BLaER1 treated with 17β-estradiol and CSF1 and Interleukin-3, amounts not matched to agents 10 nM and 100 nM (cell line): ENCODE data around the gene IFNL1.

Experiments
- H3K27ac ChIP-seq, 11 experiments: shearing (Covaris generic); formaldehyde crosslinking; 2 replicates each; pipeline ENCODE4 v1.8.1; 2022
- H3K27me3 ChIP-seq, 11 experiments: shearing (Covaris generic); formaldehyde crosslinking; 2 replicates each; pipeline ENCODE4 v1.8.1; 2022
- H3K36me3 ChIP-seq, 11 experiments: shearing (Covaris generic); formaldehyde crosslinking; 2 replicates each; pipeline ENCODE4 v1.8.1; 2022
- H3K4me1 ChIP-seq, 10 experiments: shearing (Covaris generic); formaldehyde crosslinking; 2 replicates each; pipeline ENCODE4 v1.8.1; 2022
- H3K4me2 ChIP-seq, 11 experiments: shearing (Covaris generic); formaldehyde crosslinking; 2 replicates each; pipeline ENCODE4 v1.8.1; 2022
- H3K4me3 ChIP-seq, 10 experiments: shearing (Covaris generic); formaldehyde crosslinking; 2 replicates each; pipeline ENCODE4 v1.8.1; 2022
- H3K9ac ChIP-seq, 11 experiments: shearing (Covaris generic); formaldehyde crosslinking; 2 replicates each; pipeline ENCODE4 v1.8.1; 2022
- H3K9me3 ChIP-seq, 11 experiments: shearing (Covaris generic); formaldehyde crosslinking; replicated peaks in 1 of 11; 2 replicates each; pipeline ENCODE4 v1.8.1; 2022
- H4K20me1 ChIP-seq, 11 experiments: shearing (Covaris generic); formaldehyde crosslinking; 2 replicates each; pipeline ENCODE4 v1.8.1; 2022
- Cebpa-rat ChIP-seq, 11 experiments: shearing (Covaris generic); IDR thresholded peaks; 2 replicates each; pipeline ENCODE4 v1.8.1; 2022

The IFNL1 gene

DNA sequence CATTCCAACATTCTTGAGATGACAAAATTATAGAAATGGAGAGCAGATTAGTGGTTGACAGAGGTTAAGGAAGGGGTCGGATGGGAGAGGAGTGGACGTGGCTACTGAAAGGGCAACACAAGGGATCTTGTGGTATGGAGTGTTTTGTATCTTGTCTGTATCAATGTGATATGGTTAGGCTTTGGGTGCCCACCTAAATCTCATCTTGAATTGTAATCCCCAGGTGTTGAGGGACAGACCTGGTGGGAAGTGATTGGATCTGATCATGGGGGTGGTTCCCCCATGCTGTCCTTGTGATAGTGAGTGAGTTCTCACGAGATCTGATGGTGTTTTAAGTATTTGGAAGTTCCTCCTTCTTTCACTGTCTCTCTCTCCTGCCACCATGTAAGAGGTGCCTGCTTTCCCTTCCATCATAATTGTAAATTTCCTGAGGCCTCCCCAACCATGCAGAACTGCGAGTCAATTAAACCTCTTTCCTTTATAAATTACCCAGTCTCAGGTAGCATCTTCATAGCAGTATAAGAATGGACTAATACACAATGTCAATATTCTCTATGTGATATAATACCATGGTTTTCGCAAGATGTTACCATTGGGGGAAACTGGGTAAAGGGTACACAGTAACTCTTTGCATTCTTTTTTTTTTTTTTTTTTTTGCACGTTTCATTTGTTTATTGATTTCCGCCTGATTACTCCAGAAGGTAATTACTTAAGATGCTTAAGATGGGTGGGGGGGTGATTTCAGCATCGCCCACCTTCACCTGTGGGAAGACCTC is 42.6 kb upstream of the IFNL1 start:
- no peaks in the 10 kb centered on the region for H4K20me1 ChIP-seq
- no peaks in the 10 kb centered on the region for H3K27me3 ChIP-seq
- H3K4me2 ChIP-seq, result peak overlapping the region in 6 of 11 experiments; percentile 49 to 75 (median 61); a peak in 13 of 22 replicates
- H3K36me3 ChIP-seq, result no peaks in the 10 kb centered on the region
- H3K27ac ChIP-seq, result no peak overlapping the region
- no peak for TF ChIP-seq Cebpa-rat (IDR thresholded peaks at IDR 0.05)
- peaks cover 0 to 75% (median 29%) of the 10 kb centered on the region in 10 experiments; a peak in 16 of 20 replicates for H3K4me1 ChIP-seq
- H3K9me3 ChIP-seq, result peaks cover 3 to 31% (median 21%) of the 10 kb centered on the region in 11 experiments; a peak in 19 of 22 replicates
- no peak overlapping the region for H3K9ac ChIP-seq
- H3K4me3 ChIP-seq, result no peak overlapping the region

DNA sequence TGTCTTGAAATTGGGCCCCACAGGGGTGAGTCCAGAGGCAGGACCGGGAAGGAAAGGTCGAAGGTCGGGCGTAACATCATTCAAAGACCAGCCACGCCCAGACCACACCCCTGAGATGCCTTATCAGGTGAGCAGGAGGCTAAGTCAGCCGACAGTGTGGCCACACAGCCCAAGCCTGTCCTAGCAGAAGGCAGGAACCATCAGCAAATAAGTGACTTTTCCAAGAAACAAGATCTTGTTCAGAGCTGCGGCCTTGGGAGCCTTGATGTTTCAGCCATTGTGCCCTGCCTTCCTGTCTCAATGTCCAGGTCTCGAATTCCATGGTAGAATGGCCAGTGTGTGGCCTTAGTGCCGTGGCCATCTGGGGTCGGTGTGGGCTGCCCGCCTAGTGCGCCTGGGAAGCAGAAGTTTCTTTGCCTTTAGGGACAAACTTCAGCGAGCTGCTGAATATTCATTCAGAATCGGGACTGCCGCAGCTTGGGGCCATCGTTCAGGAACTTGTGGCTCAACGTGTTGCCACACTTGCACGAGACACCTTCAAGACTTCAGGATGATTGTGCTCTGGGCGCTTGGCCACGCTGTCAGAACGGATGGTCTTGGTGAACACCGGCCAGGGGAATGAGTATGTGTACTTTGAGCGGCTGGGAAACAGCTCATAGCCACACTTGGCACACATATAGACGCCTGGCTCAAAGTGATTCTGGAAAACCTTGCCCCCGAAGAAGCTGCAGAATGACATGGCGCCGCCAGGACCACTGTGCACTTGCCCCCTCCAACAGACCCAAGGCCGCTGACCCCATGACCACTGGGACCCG is 41.5 kb upstream of the IFNL1 start:
- Histone ChIP-seq H3K4me1 (peaks cover 0 to 69% (median 30%) of the 10 kb centered on the region in 10 experiments; a peak in 16 of 20 replicates), H3K36me3 (no peaks in the 10 kb centered on the region), H3K27ac (no peak overlapping the region), H4K20me1 (no peaks in the 10 kb centered on the region), H3K4me2 (0 out of 22 replicates have a peak overlapping the region, but pooled peaks of 1 of the 11 experiments have one; percentile 7), H3K27me3 (no peaks in the 10 kb centered on the region), H3K9me3 (peaks cover 3 to 31% (median 21%) of the 10 kb centered on the region in 11 experiments; a peak in 19 of 22 replicates), H3K4me3 (no peak overlapping the region), H3K9ac (no peak overlapping the region)
- no peak for TF ChIP-seq Cebpa-rat (IDR thresholded peaks at IDR 0.05)

DNA sequence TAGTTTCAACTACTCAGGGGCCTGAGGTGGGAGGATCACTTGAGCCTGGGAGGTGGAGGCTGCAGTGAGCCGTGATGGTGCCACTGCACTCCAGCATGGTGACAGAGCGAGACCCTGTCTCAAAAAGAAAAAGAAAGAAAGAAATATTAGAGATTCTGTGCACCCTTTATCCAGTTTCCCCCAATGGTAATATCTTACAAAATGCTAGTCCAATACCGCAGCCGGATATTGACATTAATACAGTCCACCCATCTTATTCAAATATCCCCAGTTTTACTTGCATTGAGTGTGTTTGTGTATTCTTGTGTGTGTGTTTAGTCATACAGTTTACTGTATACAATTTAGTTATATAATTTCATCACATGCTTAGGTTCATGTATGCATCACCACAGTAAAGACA is 39.0 kb upstream of the IFNL1 start:
- Histone ChIP-seq H3K4me1 (peaks cover 0 to 49% (median 20%) of the 10 kb centered on the region in 10 experiments; a peak in 16 of 20 replicates), H3K9me3 (peaks cover 3 to 31% (median 21%) of the 10 kb centered on the region in 11 experiments; a peak in 19 of 22 replicates), H3K4me2 (peak overlapping the region in 2 of 11 experiments; percentile 13 to 27; a peak in 1 of 22 replicates), H4K20me1 (no peaks in the 10 kb centered on the region), H3K27ac (no peak overlapping the region), H3K27me3 (no peaks in the 10 kb centered on the region), H3K9ac (no peak overlapping the region), H3K36me3 (no peaks in the 10 kb centered on the region), H3K4me3 (no peak overlapping the region)
- no peak for TF ChIP-seq Cebpa-rat (IDR thresholded peaks at IDR 0.05)

DNA sequence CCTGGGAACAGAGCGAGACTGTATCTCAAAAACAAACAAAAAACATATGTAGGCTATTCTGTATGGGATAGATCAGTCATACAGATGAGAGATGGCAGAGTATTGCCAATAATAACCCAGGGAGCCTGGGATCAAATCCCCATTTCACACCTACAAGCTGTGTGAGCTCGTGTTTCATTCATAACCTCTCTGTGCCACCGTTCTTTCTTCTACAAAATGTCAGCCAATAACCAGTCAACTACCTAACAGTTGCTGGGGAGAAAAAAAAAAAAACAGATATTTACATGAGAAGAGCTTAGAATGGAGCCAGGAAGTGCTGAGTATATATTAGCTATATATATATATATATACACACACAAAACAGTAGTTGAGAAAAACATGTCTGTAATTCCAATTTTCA is 34.5 kb upstream of the IFNL1 start:
- Histone ChIP-seq H3K27ac (no peak overlapping the region), H3K4me1 (peaks cover 0 to 57% (median 33%) of the 10 kb centered on the region in 10 experiments; a peak in 16 of 20 replicates), H3K4me3 (no peak overlapping the region), H3K9ac (no peak overlapping the region), H4K20me1 (no peaks in the 10 kb centered on the region), H3K27me3 (peaks cover 3 to 21% (median 11%) of the 10 kb centered on the region in 11 experiments; a peak in 15 of 22 replicates), H3K4me2 (peak overlapping the region in 1 of 11 experiments; percentile 69; a peak in 1 of 22 replicates), H3K9me3 (peaks cover 10 to 26% (median 19%) of the 10 kb centered on the region in 11 experiments), H3K36me3 (no peaks in the 10 kb centered on the region)
- no peak for TF ChIP-seq Cebpa-rat (IDR thresholded peaks at IDR 0.05)

DNA sequence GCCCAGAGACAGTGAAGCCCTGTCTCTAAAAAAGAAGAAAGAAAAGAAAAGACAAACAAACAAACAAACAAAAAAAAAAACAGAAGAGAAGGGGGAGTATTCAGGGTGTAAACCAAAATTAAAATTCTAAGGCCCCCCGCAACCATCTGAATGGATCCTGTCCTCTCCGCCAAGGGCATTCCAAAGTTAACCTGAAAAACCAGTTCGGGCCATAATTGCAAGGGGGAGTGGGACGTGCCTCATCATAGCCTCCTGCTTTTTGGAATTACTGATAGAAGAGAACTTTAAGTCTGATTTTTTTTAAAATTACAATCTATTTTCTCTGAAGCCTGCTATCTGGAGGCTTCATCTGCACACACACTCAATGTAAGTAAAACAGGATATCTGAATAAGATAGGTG is 33.7 kb upstream of the IFNL1 start:
- no peak overlapping the region for H3K4me3 ChIP-seq
- peak overlapping the region in 6 of 11 experiments; percentile 45 to 71 (median 63); a peak in 9 of 22 replicates for H3K4me2 ChIP-seq
- peaks cover 0 to 54% (median 33%) of the 10 kb centered on the region in 10 experiments; a peak in 16 of 20 replicates for H3K4me1 ChIP-seq

DNA sequence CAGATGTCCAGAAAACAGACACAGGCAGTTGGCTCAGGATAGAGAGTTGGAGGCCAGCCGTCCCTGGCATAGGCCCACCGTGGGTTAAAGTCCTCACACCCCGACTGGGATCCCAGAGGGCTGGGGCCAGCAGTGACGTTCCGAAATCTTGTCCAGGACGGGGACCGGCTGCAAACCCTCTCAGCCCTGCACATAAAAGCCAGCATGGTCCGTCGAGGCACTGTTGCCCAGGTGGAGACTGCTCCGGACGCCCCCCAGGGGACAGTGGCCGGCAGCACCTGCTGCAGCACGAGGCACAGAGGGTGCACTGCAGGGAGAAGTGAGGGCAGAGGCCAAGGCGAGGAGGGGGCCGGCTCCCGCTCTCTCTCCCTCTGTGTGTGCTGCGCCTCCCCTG is 32.3 kb upstream of the IFNL1 start:
- Histone ChIP-seq H3K4me2 (peak overlapping the region in 8 of 11 experiments; percentile 34 to 71 (median 56); a peak in 15 of 22 replicates), H3K27me3 (peaks cover 3 to 21% (median 11%) of the 10 kb centered on the region in 11 experiments; a peak in 15 of 22 replicates), H3K9ac (no peak overlapping the region), H3K27ac (no peak overlapping the region), H3K36me3 (no peaks in the 10 kb centered on the region), H3K9me3 (peaks cover 10 to 16% (median 12%) of the 10 kb centered on the region in 11 experiments; a peak in 20 of 22 replicates), H3K4me3 (no peak overlapping the region), H4K20me1 (no peaks in the 10 kb centered on the region), H3K4me1 (peaks cover 0 to 41% (median 28%) of the 10 kb centered on the region in 10 experiments; a peak in 14 of 20 replicates)
- TF ChIP-seq Cebpa-rat (IDR thresholded peaks at IDR 0.05), result no peak

More for the DNA sequence above, 33.7 kb upstream of the IFNL1 start:
- peaks cover 3 to 21% (median 11%) of the 10 kb centered on the region in 11 experiments; a peak in 15 of 22 replicates for H3K27me3 ChIP-seq
- no peak overlapping the region for H3K9ac ChIP-seq
- H3K27ac ChIP-seq, result no peak overlapping the region
- H3K36me3 ChIP-seq, result no peaks in the 10 kb centered on the region
- no peaks in the 10 kb centered on the region for H4K20me1 ChIP-seq
- TF ChIP-seq Cebpa-rat (IDR thresholded peaks at IDR 0.05), result no peak
- peaks cover 10 to 18% (median 13%) of the 10 kb centered on the region in 11 experiments; a peak in 20 of 22 replicates for H3K9me3 ChIP-seq

DNA sequence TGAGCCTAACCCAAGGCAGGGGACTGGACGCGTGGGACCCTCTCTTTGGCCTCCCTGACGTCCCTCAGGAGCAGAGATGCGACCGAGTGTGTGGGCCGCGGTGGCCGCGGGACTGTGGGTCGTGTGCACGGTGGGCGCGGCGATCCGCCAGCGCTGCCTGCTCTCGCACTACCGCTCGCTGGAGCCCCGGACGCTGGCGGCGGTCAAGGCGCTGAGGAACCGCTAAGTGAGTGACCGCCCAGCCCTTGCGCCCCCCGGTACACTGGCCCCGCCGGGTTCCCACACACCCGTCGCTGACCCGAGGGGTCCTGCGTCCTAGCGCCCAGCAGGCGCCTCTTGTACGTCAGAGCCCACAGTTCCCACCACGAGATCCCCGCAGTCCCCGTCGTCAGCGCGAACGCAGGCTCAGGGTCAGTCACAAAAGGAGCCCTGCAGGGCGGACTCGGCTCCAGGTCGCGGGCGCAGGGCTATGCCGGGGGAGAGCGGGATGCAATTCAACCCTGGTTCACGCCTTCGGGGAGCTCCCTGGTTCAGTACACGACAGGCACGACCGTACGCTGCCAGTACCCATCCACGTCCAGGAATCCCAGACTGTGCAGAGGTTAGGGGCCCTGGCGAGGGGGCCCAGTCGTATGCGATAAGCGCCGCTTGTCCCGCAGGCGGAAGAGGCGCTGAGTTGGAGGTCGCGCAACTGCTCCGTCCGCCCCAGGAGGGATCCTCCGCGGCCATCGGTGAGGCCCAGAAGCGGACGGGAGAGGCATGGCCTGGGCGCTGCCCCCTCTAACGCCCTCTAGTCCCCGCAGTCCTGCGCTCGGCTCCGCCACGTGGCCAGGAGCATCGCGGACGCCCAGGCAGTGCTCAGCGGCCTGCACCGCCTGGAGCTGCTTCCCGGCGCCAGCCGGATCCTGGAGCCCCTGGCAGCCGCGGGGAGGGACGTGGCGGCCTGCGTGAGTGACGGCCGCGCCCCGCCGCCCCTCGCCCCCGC is 31.6 kb upstream of the IFNL1 start:
- no peak overlapping the region for H3K4me3 ChIP-seq
- H3K9ac ChIP-seq, result no peak overlapping the region
- H3K4me2 ChIP-seq, result peak overlapping the region in 8 of 11 experiments; percentile 34 to 71 (median 56); a peak in 15 of 22 replicates
- H3K36me3 ChIP-seq, result no peaks in the 10 kb centered on the region
- peaks cover 10 to 16% (median 12%) of the 10 kb centered on the region in 11 experiments; a peak in 20 of 22 replicates for H3K9me3 ChIP-seq
- H3K27ac ChIP-seq, result no peak overlapping the region
- TF ChIP-seq Cebpa-rat (IDR thresholded peaks at IDR 0.05), result no peak
- H3K27me3 ChIP-seq, result peaks cover 3 to 21% (median 11%) of the 10 kb centered on the region in 11 experiments; a peak in 15 of 22 replicates
- peaks cover 0 to 41% (median 28%) of the 10 kb centered on the region in 10 experiments; a peak in 14 of 20 replicates for H3K4me1 ChIP-seq
- H4K20me1 ChIP-seq, result no peaks in the 10 kb centered on the region
